Right lobe of liver (tissue), 6 donors: ENCODE results near the gene STAT4. TPM values are rescaled to one million over a fixed set of nuclear protein-coding genes. Genes with fewer than 3 reads are reported as not detected.

Experiments
- ATAC-seq, 4 donors: fragments of 200-7000 bp; cut with Tn5 transposase; one replicate each; pipeline ENCODE4 v1.9.1; 2020; ENCODE audit warnings: mild to moderate bottlenecking in 4 of 4, moderate library complexity in 4 of 4
- DNase-seq, 3 donors: peaks; one replicate each; pipeline ENCODE4 v3.0.0-alpha.2; 2020
- H3K27ac ChIP-seq, 3 donors: fragments of 200-600 bp; one replicate each; pipeline ENCODE4 v1.8.0; 2022
- H3K27me3 ChIP-seq, 2 donors: fragments of 200-600 bp; one replicate each; pipeline ENCODE4 v1.8.0; 2022
- H3K36me3 ChIP-seq, 4 donors: fragments of 200-600 bp; sonication (generic) in 1 of 4; one replicate each; pipeline versions ENCODE4 v1.5.1 to v1.8.0; 2017 to 2022; ENCODE audit warnings: control low read depth in 1 of 4
- H3K4me1 ChIP-seq, 4 donors: fragments of 200-600 bp; sonication (generic) in 1 of 4; one replicate each; pipeline versions ENCODE4 v1.5.1 to v1.8.0; 2017 to 2022; ENCODE audit warnings: control low read depth in 1 of 4
- H3K4me3 ChIP-seq, 3 donors: fragments of 200-600 bp; one replicate each; pipeline ENCODE4 v1.8.0; 2022
- H3K9me3 ChIP-seq, 4 donors: fragments of 200-600 bp; sonication (generic) in 1 of 4; one replicate each; pipeline versions ENCODE4 v1.5.1 to v1.8.0; 2017 to 2022; ENCODE audit warnings: control low read depth in 1 of 4
- CTCF ChIP-seq, 4 donors: fragments of 200-600 bp in 3 of 4; fragments of 450-650 bp in 1 of 4; IDR thresholded peaks; one replicate each; pipeline versions ENCODE4 v1.5.1 to v1.8.0; 2016 to 2022; ENCODE audit warnings: antibody characterized with exemption in 4 of 4, mild to moderate bottlenecking in 2 of 4
- POLR2A ChIP-seq: fragments of 450-650 bp; IDR thresholded peaks from one replicate; pipeline ENCODE4 v1.6.1; 2017; ENCODE audit warnings: antibody characterized with exemption, mild to moderate bottlenecking
- WGBS: methylation state at CpG from one replicate; pipeline ENCODE4 v1.1.6; 2018; ENCODE audit warnings: low coverage, low lambda C conversion rate; ENCODE audit not compliant: insufficient coverage; ENCODE audit errors: missing lambda C conversion rate; 5-methylcytosine and 5-hydroxymethylcytosine counted together
- intact Hi-C, 2 donors: fragments of 100-400 bp; cut with DNase I; formaldehyde crosslinking; loops; one replicate each; pipeline versions ENCODE4 v1.11.2 to v1.14.1; 2022
- total RNA-seq, 6 experiments: library from RNA; depleted of rRNA in 2 of 6; stranded (reverse); fragments of >200 nt in 2 of 6; fragmentation: NEBNext Ultra II Directional in 3 of 6; extraction: Animal tissue kit (Norgen Biotek cat#: 25700) in 3 of 6; gene quantifications; one replicate each; pipeline versions ENCODE4 v1.1.0 to v1.2.4, GENCODE V29; 2016 to 2023
- donor health status: DM: no; HTN: yes; CAD: no.
- donor health status: DM: no; HTN: no; CAD: no.
- donor health status: DM: no; HTN: no; CAD: no.
- donor health status: DM: no; HTN: yes; CAD: no.
- donor health status: DM: no; HTN: yes; CAD: no.

STAT4 gene
- total RNA-seq, 6 experiments from 2014 or later, result 0.90 to 6.1 (median 3.2) TPM

GRCh38 chr2:191148791-191149190 lies 2.0 kb downstream of the STAT4 start:
- intact Hi-C loops, result no loop called here
- no peak overlapping the region for H3K4me3 ChIP-seq
- DNase-seq, result no peak
- ATAC-seq, result no peak
- 66% methylated on average over 2 of the region's 2 CpGs for WGBS
- H3K9me3 ChIP-seq, result no peaks in the 10 kb centered on the region
- H3K36me3 ChIP-seq, result no peaks in the 10 kb centered on the region
- H3K4me1 ChIP-seq, result peaks cover 0 to 7% (median 0%) of the 10 kb centered on the region in 4 donors
- no peaks in the 10 kb centered on the region for H3K27me3 ChIP-seq
- TF ChIP-seq CTCF (IDR thresholded peaks at IDR 0.05) (no peak), POLR2A (no peak)
- no peak overlapping the region for H3K27ac ChIP-seq

- Histone ChIP-seq H3K27me3 (no peaks in the 10 kb centered on the region), H3K36me3 (no peaks in the 10 kb centered on the region), H3K9me3 (no peaks in the 10 kb centered on the region), H3K4me1 (peaks cover 0 to 7% (median 0%) of the 10 kb centered on the region in 4 donors), H3K27ac (no peak overlapping the region), H3K4me3 (no peak overlapping the region)
- DNase-seq, result no peak
- TF ChIP-seq POLR2A (no peak), CTCF (IDR thresholded peaks at IDR 0.05) (no peak)
- no peak for ATAC-seq
- intact Hi-C loops, result no loop called here
- 92% methylated on average over 1 of the region's 1 CpG for WGBS
Measured at GRCh38 chr2:191148281-191148680, 2.5 kb downstream of the STAT4 start.

- H3K4me1 ChIP-seq, result peaks cover 0 to 2% (median 0%) of the 10 kb centered on the region in 4 donors
- 87% methylated on average over 4 of the region's 4 CpGs for WGBS
- H3K27ac ChIP-seq, result no peak overlapping the region
- no peaks in the 10 kb centered on the region for H3K27me3 ChIP-seq
- H3K4me3 ChIP-seq, result no peak overlapping the region
- intact Hi-C loops, result no loop called here
- TF ChIP-seq CTCF (IDR thresholded peaks at IDR 0.05) (no peak), POLR2A (no peak)
- no peak for ATAC-seq
- no peak for DNase-seq
- H3K36me3 ChIP-seq, result no peaks in the 10 kb centered on the region
- no peaks in the 10 kb centered on the region for H3K9me3 ChIP-seq
Measured at GRCh38 chr2:191145769-191146471, 4.9 kb downstream of the STAT4 start.

- ATAC-seq (no peak), DNase-seq (no peak)
- Histone ChIP-seq H3K27ac (no peak overlapping the region), H3K4me3 (no peak overlapping the region), H3K36me3 (no peaks in the 10 kb centered on the region), H3K9me3 (no peaks in the 10 kb centered on the region), H3K27me3 (no peaks in the 10 kb centered on the region), H3K4me1 (no peaks in the 10 kb centered on the region)
- TF ChIP-seq CTCF (IDR thresholded peaks at IDR 0.05) (no peak), POLR2A (no peak)
- intact Hi-C loops, result no loop called here
- WGBS, result 61% methylated on average over 4 of the region's 4 CpGs
Measured at GRCh38 chr2:191144217-191144616, 6.6 kb downstream of the STAT4 start.
